NCI-H2171 treated with DMSO at 0.1 percent for 48 hours (cell line): ENCODE measurements around the gene TTC34.

Experiments
- DNase-seq: peaks from one replicate; lab custom pipeline; 2025; lab: John Stamatoyannopoulos, UW

The TTC34 gene

GRCh38 chr1:2590233-2591141, 211.0 kb downstream of the TTC34 start:
- DNase-seq = no peak

- no peak for DNase-seq
Measured at GRCh38 chr1:2589431-2590232, 211.9 kb downstream of the TTC34 start.

- DNase-seq = no peak
Measured at GRCh38 chr1:2588661-2589430, 212.6 kb downstream of the TTC34 start.

- DNase-seq = no peak
Measured at GRCh38 chr1:2587860-2588571, 213.5 kb downstream of the TTC34 start.

- no peak for DNase-seq
Measured at GRCh38 chr1:2587071-2587859, 214.2 kb downstream of the TTC34 start.

- peak; percentile 96 for DNase-seq
Measured at GRCh38 chr1:2586154-2587070, 215.1 kb downstream of the TTC34 start, which contains the start of gene PRXL2B. PRXL2B (plus strand) TSS chr1:2586777; CDS start chr1:2586886, 109 bp downstream.
